ENCODE data around the gene RUNDC3A.

The RUNDC3A gene

DNA sequence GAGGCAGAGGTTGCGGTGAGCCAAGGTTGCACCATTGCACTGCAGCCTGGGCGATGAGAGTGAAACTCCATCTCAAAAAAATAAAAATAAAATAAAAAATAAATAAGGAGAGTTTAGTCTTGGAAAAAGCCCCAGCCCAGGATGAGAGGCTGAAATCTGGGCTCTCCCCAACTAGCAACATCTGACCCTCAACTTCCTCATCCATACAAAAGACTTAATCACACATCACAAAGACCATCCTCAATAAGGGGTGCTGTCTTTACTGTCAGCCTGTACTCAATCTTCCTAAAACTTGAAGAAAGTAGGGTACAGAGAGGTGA, 29.1 kb upstream of the RUNDC3A start:
- Histone ChIP-seq H3K4me3 (no peak overlapping the region), H3K27ac (no peak overlapping the region), H3K27me3 (peaks cover 0 to 12% of the 10 kb centered on the region in 2 donors), H3K36me3 (no peaks in the 10 kb centered on the region), H3K9me3 (no peaks in the 10 kb centered on the region), H3K4me1 (peaks cover 0 to 9% (median 0%) of the 10 kb centered on the region in 4 donors)
- intact Hi-C loops (cut with DNase I; ENCODE audit: low total_unique reads) = no loop called here
- TF ChIP-seq, protein P1, sequence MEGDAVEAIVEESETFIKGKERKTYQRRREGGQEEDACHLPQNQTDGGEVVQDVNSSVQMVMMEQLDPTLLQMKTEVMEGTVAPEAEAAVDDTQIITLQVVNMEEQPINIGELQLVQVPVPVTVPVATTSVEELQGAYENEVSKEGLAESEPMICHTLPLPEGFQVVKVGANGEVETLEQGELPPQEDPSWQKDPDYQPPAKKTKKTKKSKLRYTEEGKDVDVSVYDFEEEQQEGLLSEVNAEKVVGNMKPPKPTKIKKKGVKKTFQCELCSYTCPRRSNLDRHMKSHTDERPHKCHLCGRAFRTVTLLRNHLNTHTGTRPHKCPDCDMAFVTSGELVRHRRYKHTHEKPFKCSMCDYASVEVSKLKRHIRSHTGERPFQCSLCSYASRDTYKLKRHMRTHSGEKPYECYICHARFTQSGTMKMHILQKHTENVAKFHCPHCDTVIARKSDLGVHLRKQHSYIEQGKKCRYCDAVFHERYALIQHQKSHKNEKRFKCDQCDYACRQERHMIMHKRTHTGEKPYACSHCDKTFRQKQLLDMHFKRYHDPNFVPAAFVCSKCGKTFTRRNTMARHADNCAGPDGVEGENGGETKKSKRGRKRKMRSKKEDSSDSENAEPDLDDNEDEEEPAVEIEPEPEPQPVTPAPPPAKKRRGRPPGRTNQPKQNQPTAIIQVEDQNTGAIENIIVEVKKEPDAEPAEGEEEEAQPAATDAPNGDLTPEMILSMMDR (IDR thresholded peaks at IDR 0.05) = no peak
- no peak for DNase-seq

DNA sequence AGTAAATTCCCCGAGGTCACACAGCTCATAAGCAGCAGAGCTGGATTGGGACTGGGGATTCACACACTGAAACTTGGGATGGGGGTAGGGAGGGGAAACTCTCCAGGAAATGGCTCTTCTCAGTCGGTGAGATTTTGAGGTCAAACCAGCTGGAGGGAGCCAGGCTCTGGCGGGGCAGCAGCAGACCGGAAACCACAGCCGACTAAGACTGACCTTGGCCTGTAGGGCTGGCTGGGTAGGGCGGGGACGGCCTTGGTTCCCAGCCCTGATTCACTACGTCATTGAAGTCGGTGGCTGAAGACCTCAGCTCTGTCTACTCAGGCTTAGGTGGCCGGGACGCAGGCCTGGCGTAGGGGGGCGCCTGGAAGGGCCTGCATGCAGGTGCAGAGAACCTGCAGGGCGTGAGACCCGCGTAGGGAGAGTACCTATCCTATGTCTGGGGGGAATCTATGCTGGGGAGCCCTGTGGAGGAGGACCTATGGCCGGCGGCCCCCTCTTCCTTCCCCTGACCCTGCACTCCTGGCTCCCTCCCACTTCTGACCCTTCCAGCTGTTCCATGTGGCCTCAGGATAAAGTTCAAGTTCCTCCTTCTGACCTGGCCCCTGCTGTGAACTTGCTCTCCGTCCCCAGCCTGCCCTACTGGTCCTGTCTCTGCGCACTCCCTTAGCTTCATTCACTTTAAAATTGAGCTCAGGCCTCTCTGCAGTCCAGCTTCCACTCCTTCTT, 28.6 kb upstream of the RUNDC3A start:
- TF ChIP-seq, protein P1 (IDR thresholded peaks at IDR 0.05) = no peak
- DNase-seq = peak; percentile 59 to 81
- no peaks in the 10 kb centered on the region for H3K36me3 ChIP-seq
- H3K4me1 ChIP-seq = peaks cover 0 to 9% (median 0%) of the 10 kb centered on the region in 4 donors
- H3K4me3 ChIP-seq = no peak overlapping the region
- no peak overlapping the region for H3K27ac ChIP-seq
- H3K9me3 ChIP-seq = no peaks in the 10 kb centered on the region
- H3K27me3 ChIP-seq = peaks cover 0 to 12% of the 10 kb centered on the region in 2 donors
- intact Hi-C loops (cut with DNase I; ENCODE audit: low total_unique reads) = no loop called here

DNA sequence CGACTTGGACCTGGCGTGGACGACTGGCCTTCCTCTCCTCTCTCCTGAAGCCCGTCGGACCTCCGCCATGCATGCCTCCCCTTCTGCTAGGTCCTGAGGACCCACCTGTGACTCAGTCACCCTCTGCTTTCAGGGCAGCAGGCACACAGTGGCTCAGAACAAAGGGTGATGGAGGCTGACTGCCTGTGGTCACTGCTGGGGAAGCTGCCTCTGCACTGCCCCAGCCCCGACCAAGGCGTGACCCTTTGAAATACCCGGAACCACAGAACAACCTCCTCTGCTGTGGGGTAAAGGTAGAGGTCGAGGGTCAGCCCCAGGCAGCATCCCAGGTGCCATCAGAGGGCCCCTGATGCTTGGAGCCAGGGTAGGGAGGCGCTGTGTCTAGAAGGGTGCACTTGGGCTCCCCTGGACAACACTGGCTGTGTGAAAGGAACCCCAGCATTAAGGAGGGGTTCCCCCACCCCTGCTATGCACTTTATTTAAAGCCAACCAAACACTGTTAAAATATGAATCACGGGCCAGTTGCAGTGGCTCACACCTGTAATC, 27.9 kb upstream of the RUNDC3A start:
- Histone ChIP-seq H3K4me1 (peaks cover 0 to 9% (median 0%) of the 10 kb centered on the region in 4 donors), H3K36me3 (no peaks in the 10 kb centered on the region), H3K9me3 (no peaks in the 10 kb centered on the region), H3K27me3 (peaks cover 0 to 12% of the 10 kb centered on the region in 2 donors), H3K27ac (no peak overlapping the region), H3K4me3 (no peak overlapping the region)
- no peak for DNase-seq
- TF ChIP-seq, protein P1 (IDR thresholded peaks at IDR 0.05) = no peak
- intact Hi-C loops (cut with DNase I; ENCODE audit: low total_unique reads) = no loop called here

DNA sequence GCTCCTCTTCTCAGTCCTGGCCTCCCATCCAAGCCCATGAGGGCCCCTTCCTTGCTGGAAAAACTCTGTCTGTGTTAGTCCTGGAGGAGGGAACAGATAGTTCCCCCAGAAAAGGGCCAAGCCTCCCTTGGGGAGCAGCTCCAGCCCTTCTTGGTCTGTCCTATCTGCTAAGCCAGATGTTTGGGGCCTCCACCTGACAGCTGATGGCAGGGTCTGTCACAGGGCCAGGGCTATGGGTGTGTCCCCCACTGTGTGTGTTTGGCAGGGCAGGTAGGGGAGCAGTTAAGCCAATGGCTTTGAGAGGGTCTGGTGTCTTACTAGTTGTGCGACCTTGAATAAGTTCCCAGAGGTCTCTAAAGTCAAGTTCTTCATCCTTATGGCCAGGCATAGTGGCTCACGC, 26.8 kb upstream of the RUNDC3A start:
- TF ChIP-seq, protein P1 (IDR thresholded peaks at IDR 0.05) = no peak

DNA sequence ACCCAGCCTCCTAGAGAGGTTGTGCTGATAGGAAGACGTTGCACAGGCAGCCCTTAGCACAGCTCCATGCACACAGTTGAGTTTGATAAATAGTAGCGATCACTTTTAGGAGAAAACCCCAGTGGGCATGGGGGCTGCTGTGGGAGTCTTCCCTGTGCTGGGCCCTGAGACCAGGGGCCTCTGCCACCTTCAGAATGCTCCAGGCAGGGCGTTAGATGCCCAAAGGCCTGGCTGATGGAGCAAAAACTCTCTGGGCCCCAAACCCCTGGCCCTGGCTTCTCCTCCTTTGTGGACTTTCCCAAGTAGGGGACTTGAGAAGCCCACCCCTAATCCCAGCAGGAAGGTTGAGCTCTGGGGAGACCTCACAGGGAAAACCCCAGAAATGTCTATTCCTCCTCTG, 26.1 kb upstream of the RUNDC3A start:
- TF ChIP-seq, protein P1 (IDR thresholded peaks at IDR 0.05) = no peak
- no peak for DNase-seq
- no peaks in the 10 kb centered on the region for H3K36me3 ChIP-seq
- H3K27ac ChIP-seq = no peak overlapping the region
- H3K27me3 ChIP-seq = peaks cover 0 to 14% of the 10 kb centered on the region in 2 donors
- no peak overlapping the region for H3K4me3 ChIP-seq
- intact Hi-C loops (cut with DNase I; ENCODE audit: low total_unique reads) = no loop called here
- H3K9me3 ChIP-seq = no peaks in the 10 kb centered on the region
- peaks cover 0 to 9% (median 0%) of the 10 kb centered on the region in 4 donors for H3K4me1 ChIP-seq

More for the DNA sequence above, 26.8 kb upstream of the RUNDC3A start:
- intact Hi-C loops (cut with DNase I; ENCODE audit: low total_unique reads) = no loop called here
- no peak overlapping the region for H3K4me3 ChIP-seq
- no peaks in the 10 kb centered on the region for H3K9me3 ChIP-seq
- H3K4me1 ChIP-seq = peaks cover 0 to 9% (median 0%) of the 10 kb centered on the region in 4 donors
- H3K27ac ChIP-seq = no peak overlapping the region
- H3K27me3 ChIP-seq = peaks cover 0 to 13% of the 10 kb centered on the region in 2 donors
- DNase-seq = no peak
- no peaks in the 10 kb centered on the region for H3K36me3 ChIP-seq

All from tibial artery (tissue), 4 donors.